ENCODE measurements around the gene SALL2. TPM values are rescaled to one million over a fixed set of nuclear protein-coding genes. Genes with fewer than 3 reads are reported as not detected.

SALL2 gene
- total and polyA plus RNA-seq, 2 of the 8 experiments (the other 6 are each of a cell fraction or from before 2014, with no cell fraction given): 310 to 360 TPM

- Histone ChIP-seq H2BK120ac (replicated peaks; ENCODE audit: low read depth, low read length) (no peak overlapping the region), H3K27ac (ENCODE audit: low read depth, low read length) (0 out of 2 replicates have a peak overlapping the region, but pooled peaks have one; percentile 63), H2AK5ac (ENCODE audit: low read depth, low read length) (no peak overlapping the region), H3K4ac (replicated peaks; ENCODE audit: insufficient read length, low read depth, low read length) (no peak overlapping the region), H3K56ac (replicated peaks; ENCODE audit: insufficient read length, low read depth, low read length) (no peak overlapping the region), H3K4me1 (replicated peaks in 1 of 4; ENCODE audit: control insufficient read depth in 3 of 4, insufficient read depth in 4 of 4, low read length in 3 of 4) (peaks cover 0 to 12% (median 4%) of the 10 kb centered on the region in 4 experiments; a peak in 5 of 7 replicates), H4K91ac (replicated peaks; ENCODE audit: insufficient read length, low read length) (no peak overlapping the region), H3K14ac (ENCODE audit: insufficient read length) (no peak overlapping the region), H4K5ac (ENCODE audit: insufficient read length, low read depth, low read length) (no peak overlapping the region), H3K23ac (ENCODE audit: insufficient read length) (no peak overlapping the region), H3K36me3 (ENCODE audit: control insufficient read depth in 2 of 4, insufficient read depth in 4 of 4, low read length in 3 of 4) (no peaks in the 10 kb centered on the region), H3K18ac (ENCODE audit: extremely low read depth, low read length) (peak overlapping the region; percentile 25; the same call in 1 of the 2 replicates), H3K27me3 (replicated peaks in 1 of 4; ENCODE audit: control insufficient read depth in 3 of 4, extremely low read depth in 1 of 4, insufficient read depth in 3 of 4, low read length in 3 of 4) (no peaks in the 10 kb centered on the region), H3K23me2 (ENCODE audit: low read depth, low read length) (no peaks in the 10 kb centered on the region; the same call in 1 of the 2 replicates), H2BK12ac (ENCODE audit: low read depth, low read length) (peak overlapping the region; percentile 6; the same call in 1 of the 2 replicates), H2AFZ (ENCODE audit: low read length) (no peak overlapping the region), H3K4me2 (ENCODE audit: insufficient read depth in 1 of 2, low read depth in 2 of 2, low read length in 2 of 2) (peak overlapping the region; percentile 56 to 64; a peak in 3 of 4 replicates), H3K79me1 (ENCODE audit: low read depth, low read length) (no peaks in the 10 kb centered on the region), H3K9me3 (ENCODE audit: insufficient read depth in 2 of 2, low read depth in 1 of 2, low read length in 1 of 2) (peaks cover 0 to 6% of the 10 kb centered on the region in 2 experiments; a peak in 2 of 4 replicates), H2BK15ac (ENCODE audit: low read length) (no peak overlapping the region), H3K9ac (replicated peaks in 1 of 4; ENCODE audit: extremely low read depth in 1 of 4, low read depth in 3 of 4, low read length in 3 of 4) (no peak overlapping the region), H4K20me1 (replicated peaks in 1 of 2; ENCODE audit: control insufficient read depth in 1 of 2, insufficient read depth in 2 of 2, low read length in 2 of 2) (no peaks in the 10 kb centered on the region), H2BK20ac (ENCODE audit: low read length) (0 out of 2 replicates have a peak overlapping the region, but pooled peaks have one; percentile 72), H4K8ac (ENCODE audit: extremely low read depth, insufficient read depth, low read length) (no peak overlapping the region), H3K4me3 (ENCODE audit: extremely low read depth in 1 of 4, insufficient read depth in 2 of 4, low read depth in 3 of 4, low read length in 4 of 4) (peak overlapping the region in 2 of 4 experiments; percentile 2 to 44; a peak in 5 of 8 replicates), H3K79me2 (ENCODE audit: control insufficient read depth in 1 of 2, insufficient read depth in 2 of 2, low read length in 2 of 2) (0 out of 4 replicates have a peak, but pooled peaks cover 0 to under 1% of the 10 kb centered on the region in 2 experiments), H2BK5ac (ENCODE audit: low read depth, low read length) (peak overlapping the region; percentile 20; the same call in 1 of the 2 replicates)
- POLR2A ChIA-PET (ENCODE audit: partially characterized antibody): interaction anchor here (0.7 to 32.5 kb wide), 2 partner anchors 17 to 25 kb away, joined by 3 to 769 read pairs; partner anchors contain the start of genes METTL3 and SALL2
- WGBS, 2 experiments (ENCODE audit: extremely low coverage in 1 of 2, insufficient coverage in 1 of 2, insufficient read length in 1 of 2, insufficient replicate concordance in 2 of 2, low coverage in 1 of 2, low lambda C conversion rate in 2 of 2, missing lambda C conversion rate in 1 of 2): 61% methylated on average over 5 of the region's 5 CpGs; no CpG with 5 or more reads in 1 of the 2 experiments
- FAIRE-seq (no peak), DNase-seq (ENCODE audit: low read depth in 1 of 2, low spot score in 2 of 2) (no peak)
- CTCF ChIA-PET (ENCODE audit: partially characterized antibody): no interaction called here
- no peak for TF ChIP-seq SAP30 (IDR thresholded peaks at IDR 0.05; ENCODE audit: insufficient read depth, insufficient replicate concordance, low read length)
- peak; percentile 83 for TF ChIP-seq ASH2L (IDR thresholded peaks at IDR 0.05; ENCODE audit: low read length)
These were observed 17.8 kb upstream of the SALL2 start for GRCh38 chr14:21543963-21544362.
